ENCODE results near the gene TSC2. TPM values are rescaled to one million over a fixed set of nuclear protein-coding genes. Genes with fewer than 3 reads are reported as not detected.

Gene TSC2
- total RNA-seq, 1 experiment from 2014 or later: 134 TPM

DNA sequence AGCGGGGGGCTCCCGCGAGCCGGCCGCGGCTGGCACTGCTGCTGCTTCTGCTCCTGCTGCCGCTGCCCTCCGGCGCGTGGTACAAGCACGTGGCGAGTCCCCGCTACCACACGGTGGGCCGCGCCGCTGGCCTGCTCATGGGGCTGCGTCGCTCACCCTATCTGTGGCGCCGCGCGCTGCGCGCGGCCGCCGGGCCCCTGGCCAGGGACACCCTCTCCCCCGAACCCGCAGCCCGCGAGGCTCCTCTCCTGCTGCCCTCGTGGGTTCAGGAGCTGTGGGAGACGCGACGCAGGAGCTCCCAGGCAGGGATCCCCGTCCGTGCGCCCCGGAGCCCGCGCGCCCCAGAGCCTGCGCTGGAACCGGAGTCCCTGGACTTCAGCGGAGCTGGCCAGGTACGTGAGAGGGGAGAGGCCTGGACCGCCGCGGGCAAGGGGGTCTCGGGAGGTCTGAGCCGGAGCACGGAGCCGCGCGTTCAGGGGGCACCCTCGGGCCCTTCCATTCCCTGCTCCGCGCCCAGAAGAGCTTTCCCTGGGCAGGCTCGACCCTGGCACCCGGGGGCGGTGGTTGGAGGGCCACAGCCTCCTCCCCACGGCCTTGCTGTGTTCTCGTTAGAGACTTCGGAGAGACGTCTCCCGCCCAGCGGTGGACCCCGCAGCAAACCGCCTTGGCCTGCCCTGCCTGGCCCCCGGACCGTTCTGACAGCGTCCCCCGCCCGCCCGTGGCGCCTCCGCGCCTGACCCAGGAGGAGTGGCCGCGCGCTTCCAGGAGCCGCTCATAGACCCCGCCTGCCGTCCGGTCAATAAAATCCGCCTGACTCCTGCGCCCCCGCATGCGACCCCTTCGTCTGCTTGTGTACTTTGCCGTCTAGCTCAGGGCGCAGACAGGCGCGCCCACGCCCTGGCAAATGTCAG is 27.6 kb upstream of the TSC2 start (continued):
- TF ChIP-seq, protein P1, sequence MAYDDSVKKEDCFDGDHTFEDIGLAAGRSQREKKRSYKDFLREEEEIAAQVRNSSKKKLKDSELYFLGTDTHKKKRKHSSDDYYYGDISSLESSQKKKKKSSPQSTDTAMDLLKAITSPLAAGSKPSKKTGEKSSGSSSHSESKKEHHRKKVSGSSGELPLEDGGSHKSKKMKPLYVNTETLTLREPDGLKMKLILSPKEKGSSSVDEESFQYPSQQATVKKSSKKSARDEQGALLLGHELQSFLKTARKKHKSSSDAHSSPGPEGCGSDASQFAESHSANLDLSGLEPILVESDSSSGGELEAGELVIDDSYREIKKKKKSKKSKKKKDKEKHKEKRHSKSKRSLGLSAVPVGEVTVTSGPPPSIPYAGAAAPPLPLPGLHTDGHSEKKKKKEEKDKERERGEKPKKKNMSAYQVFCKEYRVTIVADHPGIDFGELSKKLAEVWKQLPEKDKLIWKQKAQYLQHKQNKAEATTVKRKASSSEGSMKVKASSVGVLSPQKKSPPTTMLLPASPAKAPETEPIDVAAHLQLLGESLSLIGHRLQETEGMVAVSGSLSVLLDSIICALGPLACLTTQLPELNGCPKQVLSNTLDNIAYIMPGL (CRISPR knock-in tag; IDR thresholded peaks at IDR 0.05): 0 out of 2 replicates have a peak, but pooled peaks have one; percentile 20
- no peak for TF ChIP-seq RORB (CRISPR knock-in tag; IDR thresholded peaks at IDR 0.05)
- 0 out of 2 replicates have a peak, but pooled peaks have one; percentile 49 for TF ChIP-seq SP1 (CRISPR knock-in tag; conservative IDR thresholded peaks at IDR 0.05)
- no peak for TF ChIP-seq GRHL2 (CRISPR knock-in tag; IDR thresholded peaks at IDR 0.05; ENCODE audit: insufficient replicate concordance, severe bottlenecking)
- no peak for TF ChIP-seq ZNF396 (CRISPR knock-in tag; IDR thresholded peaks at IDR 0.05; ENCODE audit: borderline replicate concordance)
- no peak for TF ChIP-seq ATF1 (CRISPR knock-in tag; IDR thresholded peaks at IDR 0.05)
- TF ChIP-seq GABPB1 (CRISPR knock-in tag; IDR thresholded peaks at IDR 0.05): no peak
- no peak for TF ChIP-seq JAZF1 (CRISPR knock-in tag; IDR thresholded peaks at IDR 0.05)
- TF ChIP-seq NR2C2 (CRISPR knock-in tag; IDR thresholded peaks at IDR 0.05): no peak
- peak; percentile 33; the same call in 1 of the 2 replicates for TF ChIP-seq TEAD1 (CRISPR knock-in tag; IDR thresholded peaks at IDR 0.05)
- no peak for TF ChIP-seq ZNF263 (CRISPR knock-in tag; IDR thresholded peaks at IDR 0.05; ENCODE audit: low read depth)

DNA sequence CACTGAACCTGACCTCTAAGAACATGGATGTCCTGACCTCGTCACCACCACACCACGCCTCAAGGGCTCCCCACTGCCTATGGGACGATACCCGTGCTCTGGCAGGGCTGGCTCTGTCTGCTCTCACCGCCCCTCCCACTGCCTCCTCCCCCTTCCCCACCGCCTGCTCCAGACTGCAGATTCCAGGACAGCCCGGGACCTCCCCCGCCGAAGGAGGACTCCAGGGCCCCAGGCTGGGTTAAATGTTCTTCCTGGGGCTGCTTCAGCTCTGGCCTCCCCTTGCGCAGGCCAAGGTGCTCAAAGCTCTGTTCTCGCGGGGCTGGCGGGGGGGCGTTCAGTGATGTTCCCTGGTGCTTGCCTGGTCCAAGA is 25.1 kb upstream of the TSC2 start:
- Mint-ChIP-seq H3K4me1 (peaks cover 14% of the 10 kb centered on the region), H3K27ac (peak overlapping the region; percentile 68; the same call in 1 of the 2 replicates)
- POLR2A ChIA-PET: interaction anchor here (0.5 to 1.5 kb wide), 6 partner anchors 19 to 203 kb away, joined by 3 to 6 read pairs (median 4); no protein-coding TSS in a partner anchor
- TF ChIP-seq ELF4 (CRISPR knock-in tag; IDR thresholded peaks at IDR 0.05; ENCODE audit: low read depth): no peak
- TF ChIP-seq ZNF416 (CRISPR knock-in tag; IDR thresholded peaks at IDR 0.05): no peak
- no peak for TF ChIP-seq PRRX2 (CRISPR knock-in tag; IDR thresholded peaks at IDR 0.05)
- no peak for TF ChIP-seq TEAD4 (CRISPR knock-in tag; IDR thresholded peaks at IDR 0.05)
- no peak for TF ChIP-seq RORB (CRISPR knock-in tag; IDR thresholded peaks at IDR 0.05)
- TF ChIP-seq ZNF138 (CRISPR knock-in tag; conservative IDR thresholded peaks at IDR 0.05): no peak
- TF ChIP-seq, protein P2, sequence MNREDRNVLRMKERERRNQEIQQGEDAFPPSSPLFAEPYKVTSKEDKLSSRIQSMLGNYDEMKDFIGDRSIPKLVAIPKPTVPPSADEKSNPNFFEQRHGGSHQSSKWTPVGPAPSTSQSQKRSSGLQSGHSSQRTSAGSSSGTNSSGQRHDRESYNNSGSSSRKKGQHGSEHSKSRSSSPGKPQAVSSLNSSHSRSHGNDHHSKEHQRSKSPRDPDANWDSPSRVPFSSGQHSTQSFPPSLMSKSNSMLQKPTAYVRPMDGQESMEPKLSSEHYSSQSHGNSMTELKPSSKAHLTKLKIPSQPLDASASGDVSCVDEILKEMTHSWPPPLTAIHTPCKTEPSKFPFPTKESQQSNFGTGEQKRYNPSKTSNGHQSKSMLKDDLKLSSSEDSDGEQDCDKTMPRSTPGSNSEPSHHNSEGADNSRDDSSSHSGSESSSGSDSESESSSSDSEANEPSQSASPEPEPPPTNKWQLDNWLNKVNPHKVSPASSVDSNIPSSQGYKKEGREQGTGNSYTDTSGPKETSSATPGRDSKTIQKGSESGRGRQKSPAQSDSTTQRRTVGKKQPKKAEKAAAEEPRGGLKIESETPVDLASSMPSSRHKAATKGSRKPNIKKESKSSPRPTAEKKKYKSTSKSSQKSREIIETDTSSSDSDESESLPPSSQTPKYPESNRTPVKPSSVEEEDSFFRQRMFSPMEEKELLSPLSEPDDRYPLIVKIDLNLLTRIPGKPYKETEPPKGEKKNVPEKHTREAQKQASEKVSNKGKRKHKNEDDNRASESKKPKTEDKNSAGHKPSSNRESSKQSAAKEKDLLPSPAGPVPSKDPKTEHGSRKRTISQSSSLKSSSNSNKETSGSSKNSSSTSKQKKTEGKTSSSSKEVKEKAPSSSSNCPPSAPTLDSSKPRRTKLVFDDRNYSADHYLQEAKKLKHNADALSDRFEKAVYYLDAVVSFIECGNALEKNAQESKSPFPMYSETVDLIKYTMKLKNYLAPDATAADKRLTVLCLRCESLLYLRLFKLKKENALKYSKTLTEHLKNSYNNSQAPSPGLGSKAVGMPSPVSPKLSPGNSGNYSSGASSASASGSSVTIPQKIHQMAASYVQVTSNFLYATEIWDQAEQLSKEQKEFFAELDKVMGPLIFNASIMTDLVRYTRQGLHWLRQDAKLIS (CRISPR knock-in tag; IDR thresholded peaks at IDR 0.05; ENCODE audit: borderline replicate concordance): no peak
- no peak for TF ChIP-seq SMAD3 (CRISPR knock-in tag; IDR thresholded peaks at IDR 0.05; ENCODE audit: borderline replicate concordance)
- no peak for TF ChIP-seq ZNF219 (CRISPR knock-in tag; IDR thresholded peaks at IDR 0.05; ENCODE audit: borderline replicate concordance)
- no peak for TF ChIP-seq TP53 (CRISPR knock-in tag; IDR thresholded peaks at IDR 0.05)
- TF ChIP-seq, protein P3, sequence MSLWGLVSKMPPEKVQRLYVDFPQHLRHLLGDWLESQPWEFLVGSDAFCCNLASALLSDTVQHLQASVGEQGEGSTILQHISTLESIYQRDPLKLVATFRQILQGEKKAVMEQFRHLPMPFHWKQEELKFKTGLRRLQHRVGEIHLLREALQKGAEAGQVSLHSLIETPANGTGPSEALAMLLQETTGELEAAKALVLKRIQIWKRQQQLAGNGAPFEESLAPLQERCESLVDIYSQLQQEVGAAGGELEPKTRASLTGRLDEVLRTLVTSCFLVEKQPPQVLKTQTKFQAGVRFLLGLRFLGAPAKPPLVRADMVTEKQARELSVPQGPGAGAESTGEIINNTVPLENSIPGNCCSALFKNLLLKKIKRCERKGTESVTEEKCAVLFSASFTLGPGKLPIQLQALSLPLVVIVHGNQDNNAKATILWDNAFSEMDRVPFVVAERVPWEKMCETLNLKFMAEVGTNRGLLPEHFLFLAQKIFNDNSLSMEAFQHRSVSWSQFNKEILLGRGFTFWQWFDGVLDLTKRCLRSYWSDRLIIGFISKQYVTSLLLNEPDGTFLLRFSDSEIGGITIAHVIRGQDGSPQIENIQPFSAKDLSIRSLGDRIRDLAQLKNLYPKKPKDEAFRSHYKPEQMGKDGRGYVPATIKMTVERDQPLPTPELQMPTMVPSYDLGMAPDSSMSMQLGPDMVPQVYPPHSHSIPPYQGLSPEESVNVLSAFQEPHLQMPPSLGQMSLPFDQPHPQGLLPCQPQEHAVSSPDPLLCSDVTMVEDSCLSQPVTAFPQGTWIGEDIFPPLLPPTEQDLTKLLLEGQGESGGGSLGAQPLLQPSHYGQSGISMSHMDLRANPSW (CRISPR knock-in tag; conservative IDR thresholded peaks at IDR 0.05; ENCODE audit: low read depth): no peak
- no peak for TF ChIP-seq SOX15 (CRISPR knock-in tag; IDR thresholded peaks at IDR 0.05)
- no peak for TF ChIP-seq NFATC4 (CRISPR knock-in tag; IDR thresholded peaks at IDR 0.05)
- TF ChIP-seq HMGA2 (CRISPR knock-in tag; IDR thresholded peaks at IDR 0.05): no peak
- no peak for TF ChIP-seq NFE2L1 (CRISPR knock-in tag; IDR thresholded peaks at IDR 0.05)
- TF ChIP-seq ZNF423 (CRISPR knock-in tag; IDR thresholded peaks at IDR 0.05): no peak
- TF ChIP-seq, protein P4, sequence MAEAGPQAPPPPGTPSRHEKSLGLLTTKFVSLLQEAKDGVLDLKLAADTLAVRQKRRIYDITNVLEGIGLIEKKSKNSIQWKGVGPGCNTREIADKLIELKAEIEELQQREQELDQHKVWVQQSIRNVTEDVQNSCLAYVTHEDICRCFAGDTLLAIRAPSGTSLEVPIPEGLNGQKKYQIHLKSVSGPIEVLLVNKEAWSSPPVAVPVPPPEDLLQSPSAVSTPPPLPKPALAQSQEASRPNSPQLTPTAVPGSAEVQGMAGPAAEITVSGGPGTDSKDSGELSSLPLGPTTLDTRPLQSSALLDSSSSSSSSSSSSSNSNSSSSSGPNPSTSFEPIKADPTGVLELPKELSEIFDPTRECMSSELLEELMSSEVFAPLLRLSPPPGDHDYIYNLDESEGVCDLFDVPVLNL (CRISPR knock-in tag; IDR thresholded peaks at IDR 0.05; ENCODE audit: borderline replicate concordance, low read depth): no peak
- no peak for TF ChIP-seq JAZF1 (CRISPR knock-in tag; IDR thresholded peaks at IDR 0.05)

More for the DNA sequence above, 25.1 kb upstream of the TSC2 start:
- Mint-ChIP-seq H3K4me3 (peak overlapping the region; percentile 77), H3K36me3 (no peaks in the 10 kb centered on the region), H3K9me3 (no peaks in the 10 kb centered on the region), H3K27me3 (ENCODE audit: low read depth) (peaks cover 72% of the 10 kb centered on the region)
- peak; percentile 49 for ATAC-seq
- CTCF ChIA-PET: interaction anchor here (0.5 to 3.5 kb wide), 39 partner anchors 9 to 1362 kb away, joined by 3 to 42 read pairs (median 5); partner anchors contain the start of genes EME2, GFER, MRPS34 and NTHL1
- DNase-seq (ENCODE audit: low spot score): peak; percentile 75
